Choroid plexus epithelial cell (primary cell): Measurements from ENCODE around the gene MADCAM1.

Experiments
- DNase-seq: peaks from one replicate; pipeline ENCODE4 v3.0.0-alpha.2; 2010; ENCODE audit warnings: low read depth
- H3K4me3 ChIP-seq: 2 replicates; pipeline ENCODE4 v1.5.1; 2011; ENCODE audit warnings: low read depth, mild to moderate bottlenecking, control low read depth, low read length, moderate library complexity
- TF ChIP-seq, protein P1 (sequence below): conservative IDR thresholded peaks from 2 replicates; pipeline ENCODE4 v1.5.1; 2011; ENCODE audit warnings: low read depth, mild to moderate bottlenecking, control low read depth, inconsistent platforms, low read length, moderate library complexity

The MADCAM1 gene

GRCh38 chr19:460877-461720 is 35.2 kb upstream of the MADCAM1 start, which contains the start of gene SHC2:
Gene SHC2 (minus strand): TSS chr19:461033. CDS start chr19:460996, 37 bp downstream.
- peak within 1 kb of the TSS; percentile 55 for H3K4me3 ChIP-seq
- TF ChIP-seq, protein P1, sequence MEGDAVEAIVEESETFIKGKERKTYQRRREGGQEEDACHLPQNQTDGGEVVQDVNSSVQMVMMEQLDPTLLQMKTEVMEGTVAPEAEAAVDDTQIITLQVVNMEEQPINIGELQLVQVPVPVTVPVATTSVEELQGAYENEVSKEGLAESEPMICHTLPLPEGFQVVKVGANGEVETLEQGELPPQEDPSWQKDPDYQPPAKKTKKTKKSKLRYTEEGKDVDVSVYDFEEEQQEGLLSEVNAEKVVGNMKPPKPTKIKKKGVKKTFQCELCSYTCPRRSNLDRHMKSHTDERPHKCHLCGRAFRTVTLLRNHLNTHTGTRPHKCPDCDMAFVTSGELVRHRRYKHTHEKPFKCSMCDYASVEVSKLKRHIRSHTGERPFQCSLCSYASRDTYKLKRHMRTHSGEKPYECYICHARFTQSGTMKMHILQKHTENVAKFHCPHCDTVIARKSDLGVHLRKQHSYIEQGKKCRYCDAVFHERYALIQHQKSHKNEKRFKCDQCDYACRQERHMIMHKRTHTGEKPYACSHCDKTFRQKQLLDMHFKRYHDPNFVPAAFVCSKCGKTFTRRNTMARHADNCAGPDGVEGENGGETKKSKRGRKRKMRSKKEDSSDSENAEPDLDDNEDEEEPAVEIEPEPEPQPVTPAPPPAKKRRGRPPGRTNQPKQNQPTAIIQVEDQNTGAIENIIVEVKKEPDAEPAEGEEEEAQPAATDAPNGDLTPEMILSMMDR, result no peak
- no peak for DNase-seq

DNA sequence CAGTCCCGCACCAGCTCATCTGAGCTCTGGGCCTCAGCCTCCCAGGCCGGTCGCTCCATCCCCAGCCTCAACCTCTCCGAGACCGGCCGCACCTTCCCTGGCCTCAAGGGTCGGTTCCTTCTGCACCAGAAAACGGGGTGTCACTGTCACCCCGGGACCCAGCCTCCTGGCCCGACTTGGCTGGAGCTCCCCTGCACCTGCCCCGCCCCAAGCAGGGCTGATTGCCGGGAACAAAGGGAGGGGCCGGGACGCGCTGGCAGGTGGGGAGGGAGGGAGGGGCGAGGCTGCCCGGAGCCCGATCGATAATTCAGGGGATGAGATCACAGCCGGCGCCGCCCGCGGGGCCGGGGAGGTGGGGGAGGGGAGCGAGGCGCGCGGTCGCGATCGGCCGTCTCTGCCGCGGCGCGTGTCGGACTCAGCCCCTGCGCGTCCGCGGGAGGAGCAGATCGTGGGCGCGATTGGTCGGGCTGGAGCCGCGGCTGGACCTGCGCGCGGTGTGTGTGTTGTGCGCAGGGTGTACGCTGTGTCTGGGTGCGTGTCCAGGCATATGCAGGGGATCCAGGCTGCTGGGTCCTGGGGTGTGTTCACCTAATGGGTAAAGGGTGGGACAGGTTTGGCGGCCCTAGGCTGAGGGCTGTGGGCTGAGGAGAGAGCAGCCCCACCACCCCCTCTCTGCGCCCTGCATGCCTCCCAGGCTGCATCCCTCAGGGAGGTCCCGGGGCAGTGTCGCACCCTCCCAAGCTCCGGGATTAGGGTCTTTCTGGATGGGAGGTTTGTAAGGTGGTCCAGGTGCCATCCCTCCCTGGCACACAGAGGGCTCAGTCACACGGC is 34.4 kb upstream of the MADCAM1 start:
- DNase-seq, result no peak
- TF ChIP-seq, protein P1, result no peak
- H3K4me3 ChIP-seq, result no peak overlapping the region

DNA sequence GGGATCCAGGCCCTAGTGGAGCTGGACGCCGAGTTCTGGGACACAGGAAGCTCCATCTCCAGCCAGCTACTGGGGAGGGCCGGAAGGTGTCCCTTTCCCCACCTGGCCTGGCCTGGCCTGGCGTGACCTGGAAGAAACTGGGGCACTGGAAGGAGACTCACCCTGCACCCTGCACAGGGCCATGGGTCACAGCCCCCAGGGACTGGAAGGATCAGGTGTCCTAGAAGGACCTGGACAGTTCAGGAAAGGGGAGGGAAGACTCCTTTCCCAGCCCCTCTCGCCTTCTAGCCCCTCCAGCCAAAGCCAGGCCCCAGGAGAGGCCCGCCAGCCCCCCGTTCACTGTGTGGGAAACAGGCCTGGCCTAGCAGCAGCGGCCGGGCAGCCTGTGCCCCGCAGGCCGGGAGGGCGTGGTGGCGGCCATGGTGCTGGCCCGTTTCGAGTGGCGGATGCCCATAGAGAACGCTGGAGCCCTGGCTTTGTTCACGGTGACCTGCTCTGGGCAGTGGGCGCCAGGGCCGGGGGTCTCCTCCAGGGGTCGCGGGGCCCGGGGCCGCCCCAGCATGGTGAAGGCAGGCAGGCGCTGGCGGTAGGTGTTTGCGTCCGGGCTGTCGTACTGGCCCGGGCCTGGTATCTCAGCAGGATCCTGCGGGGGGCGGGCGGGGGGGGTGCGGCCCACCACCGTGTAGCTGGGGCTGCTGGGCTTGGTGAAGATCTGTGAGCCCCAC is 32.6 kb upstream of the MADCAM1 start:
- DNase-seq, result no peak
- TF ChIP-seq, protein P1, result no peak
- H3K4me3 ChIP-seq, result no peak overlapping the region

- TF ChIP-seq, protein P1, result no peak
- no peak for DNase-seq
Observed at GRCh38 chr19:464208-464545, 32.1 kb upstream of the MADCAM1 start.

DNA sequence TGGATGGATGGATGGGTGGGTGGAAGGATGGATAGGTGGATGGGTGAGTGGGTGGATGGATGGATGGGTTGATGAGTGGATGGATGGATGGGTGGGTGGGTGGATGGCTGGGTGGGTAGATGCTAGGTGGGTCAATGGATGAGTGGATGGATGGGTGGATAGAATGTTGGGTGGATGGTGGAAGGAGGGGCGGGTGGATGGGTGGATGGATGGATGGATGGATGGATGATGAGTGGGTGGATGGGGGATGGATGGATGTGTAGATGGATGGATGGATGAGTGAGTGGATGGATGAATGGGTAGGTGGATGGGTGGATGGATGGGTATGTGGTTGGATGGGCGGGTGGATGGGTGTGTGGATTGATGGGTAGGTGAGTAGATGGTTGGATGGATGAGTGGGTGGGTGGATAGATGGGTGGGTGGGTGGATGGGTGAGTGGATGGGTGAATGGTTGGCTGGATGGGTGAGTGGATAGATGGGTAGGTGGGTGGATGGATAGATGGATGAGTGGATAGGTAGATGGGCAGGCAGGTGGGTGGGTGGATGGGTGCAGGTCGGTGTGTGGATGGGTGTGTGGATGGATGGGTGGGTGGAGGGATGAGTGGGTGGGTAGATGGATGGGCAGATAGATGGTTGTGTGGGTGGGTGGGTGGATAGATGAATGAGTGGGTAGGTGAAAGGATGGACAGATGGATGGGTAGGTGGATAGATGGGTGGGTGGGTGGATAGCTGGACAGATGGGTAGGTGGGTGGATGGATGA is 31.1 kb upstream of the MADCAM1 start:
- H3K4me3 ChIP-seq, result no peak overlapping the region
- DNase-seq, result no peak
- TF ChIP-seq, protein P1, result no peak

More at GRCh38 chr19:464208-464545, 32.1 kb upstream of the MADCAM1 start:
- H3K4me3 ChIP-seq, result no peak overlapping the region

DNA sequence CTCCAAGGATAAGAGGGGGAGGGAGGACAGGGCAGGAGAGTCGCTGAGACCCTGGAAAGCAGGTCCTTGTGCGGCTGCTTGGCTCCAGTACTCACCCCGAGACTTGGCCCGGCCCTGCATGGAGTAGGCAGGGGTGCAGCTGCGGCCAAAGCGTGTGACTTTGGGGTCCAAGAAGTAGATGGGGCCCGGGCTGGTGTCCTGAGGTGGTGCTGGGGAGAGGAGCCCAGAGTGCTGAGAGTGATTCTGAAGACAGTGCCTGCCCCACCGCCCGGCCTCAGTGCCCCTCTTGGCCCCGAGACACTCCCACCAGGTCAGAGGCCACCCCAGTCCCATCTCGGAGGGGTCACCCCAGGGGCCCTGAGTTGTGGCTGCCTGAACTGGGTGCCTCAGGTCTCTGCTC is 28.7 kb upstream of the MADCAM1 start:
- TF ChIP-seq, protein P1, result no peak
- no peak for DNase-seq
- H3K4me3 ChIP-seq, result no peak overlapping the region
